NCI-H1694 (cell line): ENCODE data around the gene FBXO41.
"Not testable (repeated sequence)": the region's sequence is repeated elsewhere in the genome, so short reads cannot be mapped to it uniquely, and the experiment has no call there.

Experiments
- DNase-seq: peaks from one replicate; lab custom pipeline; 2025; lab: John Stamatoyannopoulos, UW

The FBXO41 gene

GRCh38 chr2:73286134-73286655 lies 1.9 kb upstream of the FBXO41 start:
- no peak for DNase-seq

DNA sequence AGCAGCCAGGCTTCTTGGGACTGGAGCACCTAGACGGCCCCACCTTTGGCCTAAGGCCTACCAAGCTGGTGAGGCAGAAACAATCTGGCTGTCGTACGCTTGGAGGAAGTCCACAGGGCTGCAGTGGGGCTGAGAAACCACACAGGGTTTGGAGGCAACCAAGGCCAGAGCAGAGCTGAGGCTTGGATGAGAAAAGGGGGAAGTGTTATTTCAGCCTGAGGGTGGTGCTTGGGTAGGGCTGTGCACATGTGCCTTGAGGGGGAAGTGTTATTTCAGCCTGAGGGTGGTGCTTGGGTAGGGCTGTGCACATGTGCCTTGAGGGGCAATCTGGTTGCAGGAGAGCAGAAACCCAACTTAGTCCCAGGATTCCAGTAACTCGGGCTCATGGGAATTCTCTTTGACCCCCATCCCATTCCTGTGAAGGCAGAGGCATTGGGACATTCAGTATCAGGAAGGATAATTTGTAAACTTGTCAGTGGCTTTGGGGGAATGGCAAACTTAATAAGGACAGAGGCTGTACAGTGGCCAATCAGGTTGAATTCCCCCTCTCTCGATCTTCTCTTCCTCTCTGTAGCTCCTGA lies 971 bp upstream of the FBXO41 start:
- DNase-seq: no peak

GRCh38 chr2:73283545-73284295 lies 558 bp downstream of the FBXO41 start:
- DNase-seq: no peak

- no peak for DNase-seq
Observed at GRCh38 chr2:73282924-73283544, 1.2 kb downstream of the FBXO41 start.

DNA sequence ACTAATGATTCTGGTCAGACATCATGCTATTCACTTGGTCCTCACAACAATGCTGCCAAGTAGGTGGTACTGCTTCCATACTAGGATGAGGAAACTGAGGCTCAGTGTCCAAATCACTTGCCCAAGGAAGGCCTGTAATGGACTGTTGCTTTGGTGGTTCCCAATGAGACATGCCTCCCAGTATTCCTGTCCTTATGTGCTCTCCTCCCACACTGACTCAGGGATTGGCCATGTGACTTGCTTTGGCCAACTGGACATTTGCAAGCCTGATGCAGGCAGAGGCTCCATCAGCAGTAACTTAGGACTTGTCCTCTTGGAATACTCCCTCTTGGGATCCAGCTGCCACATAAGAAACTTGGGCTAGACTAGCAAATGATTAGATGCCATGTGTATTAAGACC lies 3.0 kb downstream of the FBXO41 start:
- no peak for DNase-seq

DNA sequence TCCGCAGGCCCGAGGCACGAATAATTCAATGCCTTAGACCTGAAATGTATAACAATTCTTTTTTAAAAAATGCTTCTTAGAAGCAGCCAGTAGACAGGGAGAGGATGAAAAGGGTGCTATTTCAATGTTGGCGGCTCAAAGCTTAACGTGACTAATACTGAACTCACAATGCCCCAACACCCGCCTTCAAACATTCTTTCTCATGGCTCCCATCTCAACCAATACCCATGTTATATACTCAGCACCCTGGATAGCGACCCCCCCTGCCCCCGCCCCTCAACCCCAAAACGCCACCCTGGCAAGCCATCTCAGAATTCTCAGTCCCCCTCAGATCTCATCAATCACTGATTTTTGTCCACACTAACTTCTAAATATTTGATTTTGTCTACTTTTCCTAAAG lies 4.4 kb downstream of the FBXO41 start:
- DNase-seq: no peak

DNA sequence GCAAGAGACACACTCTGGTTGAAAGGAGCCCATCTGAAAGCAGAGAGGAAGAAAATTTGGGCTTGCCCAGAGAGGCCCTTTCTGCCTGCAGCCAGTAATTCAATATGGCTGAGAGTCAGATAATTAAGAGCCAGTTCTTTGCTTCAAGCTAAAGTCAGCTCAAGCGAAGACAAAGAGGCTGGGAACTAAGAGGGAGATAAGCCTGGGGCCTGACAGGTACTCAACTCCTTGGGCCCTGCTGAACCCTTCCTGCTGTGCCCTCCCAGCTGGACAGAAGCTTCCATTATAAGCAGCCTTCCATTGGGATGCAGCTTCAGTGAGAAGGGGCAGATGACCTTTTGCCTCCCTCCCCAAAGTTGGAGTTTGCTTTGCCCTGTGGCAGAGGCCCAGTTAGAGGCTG lies 12.0 kb downstream of the FBXO41 start:
- DNase-seq: no peak

DNA sequence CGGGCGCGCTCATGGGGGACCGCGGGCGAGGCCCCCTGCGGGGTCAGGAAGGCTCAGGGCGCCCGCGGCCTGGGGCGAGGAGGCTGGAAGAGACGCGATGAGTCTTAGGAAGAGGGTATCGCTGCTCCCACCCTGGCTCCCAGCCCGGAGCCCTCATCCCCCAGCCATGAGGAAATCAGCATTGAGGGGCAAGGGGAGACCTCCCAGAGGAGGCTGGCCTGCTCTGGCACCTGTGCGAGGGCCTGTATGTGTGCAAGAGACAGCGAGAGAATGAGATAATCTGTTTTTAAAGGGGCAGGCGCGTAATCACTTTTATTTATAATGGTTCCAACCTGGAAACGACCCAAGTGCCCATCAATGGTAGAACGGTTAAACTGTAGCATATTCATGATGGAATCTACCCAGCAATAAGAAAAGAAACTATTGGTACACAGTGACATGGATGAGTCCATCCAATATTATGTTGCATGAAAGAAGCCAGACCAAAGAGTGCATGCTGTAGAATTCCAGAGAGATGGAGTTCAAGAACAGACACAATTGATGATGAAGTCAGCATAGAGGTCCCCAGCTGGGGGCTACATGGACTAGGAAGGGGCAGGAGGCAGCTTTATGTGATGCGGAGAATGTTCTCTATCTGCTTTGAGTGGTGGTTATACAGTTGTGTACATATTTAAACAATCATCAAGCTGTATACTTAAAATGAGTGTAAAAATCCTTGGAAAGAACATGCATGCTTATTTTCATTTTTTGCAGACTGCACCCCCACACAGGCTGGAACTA lies 14.4 kb downstream of the FBXO41 start:
- DNase-seq: no peak

DNA sequence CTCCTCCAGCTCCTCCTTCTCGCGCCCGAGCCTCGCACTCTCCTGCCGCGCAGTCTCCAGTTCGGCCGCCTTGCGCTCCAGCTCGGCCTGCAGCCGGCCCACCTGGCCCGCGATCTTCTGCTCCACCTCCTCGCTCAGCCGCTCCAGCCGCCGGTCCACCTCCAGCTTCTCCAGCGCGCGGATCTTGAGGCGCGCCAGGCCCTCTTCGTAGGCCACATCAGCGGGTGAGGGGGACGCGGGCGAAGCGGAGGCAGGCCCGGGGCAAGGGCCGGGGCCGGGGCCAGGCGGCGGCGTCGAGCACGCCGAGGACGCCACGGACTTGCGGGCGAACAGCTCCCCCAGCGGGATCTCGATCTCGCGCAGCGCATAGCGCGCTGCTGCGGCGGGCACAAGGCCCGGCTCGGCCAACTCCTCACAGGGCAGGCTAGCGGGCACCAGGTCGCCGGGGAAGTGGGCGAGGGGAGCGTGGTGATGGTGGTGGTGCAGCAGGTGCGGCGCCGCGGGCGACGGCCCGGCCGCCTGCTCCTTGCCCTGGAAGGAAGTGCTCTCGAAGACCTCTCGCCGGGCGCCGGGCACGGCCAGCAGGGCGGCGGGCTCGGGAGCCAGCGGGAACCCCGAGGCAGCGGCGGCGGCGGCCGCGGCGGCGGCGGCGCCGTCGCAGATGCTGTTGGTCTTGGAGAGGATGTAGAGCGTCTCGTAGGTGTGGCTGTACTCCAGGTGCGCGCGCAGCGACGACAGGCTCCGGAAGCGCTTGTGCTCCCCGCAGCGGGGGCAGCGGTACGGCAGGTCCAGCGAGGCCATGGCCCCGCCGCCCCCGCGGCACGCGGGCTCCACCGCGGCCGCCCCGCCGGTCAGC lies 15.2 kb downstream of the FBXO41 start:
- no peak for DNase-seq

- DNase-seq: no peak
Observed at GRCh38 chr2:73268366-73268829, 15.9 kb downstream of the FBXO41 start.

GRCh38 chr2:73267008-73267407 lies 17.3 kb downstream of the FBXO41 start:
- no peak for DNase-seq

DNA sequence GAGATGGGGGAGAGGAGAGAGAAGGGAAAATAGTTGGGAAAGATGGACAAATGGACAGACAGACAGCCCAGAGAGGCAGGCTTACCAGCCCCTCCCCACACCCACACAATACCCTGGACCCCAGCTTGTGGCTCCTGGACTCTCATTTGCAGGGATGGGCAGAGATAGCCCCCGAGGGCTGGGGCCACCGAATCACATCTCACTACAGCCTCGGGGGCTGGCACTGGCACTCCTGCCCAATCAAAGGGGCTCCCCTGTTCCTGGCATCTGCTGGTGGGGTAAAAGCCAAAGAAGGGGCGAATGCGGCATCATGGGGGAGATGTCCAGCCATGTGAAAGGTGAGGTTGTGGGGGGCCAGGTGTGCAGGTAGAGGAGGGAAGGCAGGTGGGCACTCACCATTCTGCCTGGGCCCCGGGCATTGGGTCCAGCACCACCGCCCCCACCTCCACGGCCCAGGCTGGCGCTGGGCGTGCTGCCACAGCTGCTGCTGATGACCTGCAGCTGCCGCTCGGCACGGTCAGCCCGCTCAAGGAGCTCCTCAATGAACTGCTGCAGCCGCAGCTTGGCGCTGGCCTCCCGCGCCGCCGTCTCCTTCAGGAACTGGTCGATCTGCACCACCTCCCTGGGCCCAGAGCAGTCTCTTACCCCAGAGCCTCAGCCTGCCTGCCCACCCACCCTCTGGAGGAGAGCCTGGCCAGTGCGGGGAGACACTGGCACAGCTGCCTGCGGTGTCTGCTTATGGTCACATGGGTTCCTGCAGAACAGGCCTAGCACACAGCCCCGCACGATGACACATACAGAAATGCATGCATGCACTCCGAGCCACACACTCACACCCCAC lies 18.0 kb downstream of the FBXO41 start:
- no peak for DNase-seq

GRCh38 chr2:73265298-73266060 lies 18.8 kb downstream of the FBXO41 start:
- DNase-seq: no peak

GRCh38 chr2:73264783-73265182 lies 19.5 kb downstream of the FBXO41 start:
- DNase-seq: no peak

DNA sequence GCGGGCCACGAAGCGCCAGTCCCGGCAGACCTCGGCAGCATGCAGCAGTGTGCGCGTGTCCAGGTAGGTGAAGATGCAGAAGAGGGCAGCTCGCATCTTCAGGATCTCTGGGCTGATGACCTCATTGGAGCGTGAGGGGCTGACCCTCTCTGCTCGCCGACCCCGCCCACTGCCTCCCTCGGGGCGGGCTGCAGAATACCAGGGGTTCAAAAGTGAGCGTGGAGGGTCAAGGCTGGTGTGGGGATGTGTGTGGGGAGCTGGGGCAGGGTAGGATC lies 20.0 kb downstream of the FBXO41 start:
- DNase-seq: no peak

DNA sequence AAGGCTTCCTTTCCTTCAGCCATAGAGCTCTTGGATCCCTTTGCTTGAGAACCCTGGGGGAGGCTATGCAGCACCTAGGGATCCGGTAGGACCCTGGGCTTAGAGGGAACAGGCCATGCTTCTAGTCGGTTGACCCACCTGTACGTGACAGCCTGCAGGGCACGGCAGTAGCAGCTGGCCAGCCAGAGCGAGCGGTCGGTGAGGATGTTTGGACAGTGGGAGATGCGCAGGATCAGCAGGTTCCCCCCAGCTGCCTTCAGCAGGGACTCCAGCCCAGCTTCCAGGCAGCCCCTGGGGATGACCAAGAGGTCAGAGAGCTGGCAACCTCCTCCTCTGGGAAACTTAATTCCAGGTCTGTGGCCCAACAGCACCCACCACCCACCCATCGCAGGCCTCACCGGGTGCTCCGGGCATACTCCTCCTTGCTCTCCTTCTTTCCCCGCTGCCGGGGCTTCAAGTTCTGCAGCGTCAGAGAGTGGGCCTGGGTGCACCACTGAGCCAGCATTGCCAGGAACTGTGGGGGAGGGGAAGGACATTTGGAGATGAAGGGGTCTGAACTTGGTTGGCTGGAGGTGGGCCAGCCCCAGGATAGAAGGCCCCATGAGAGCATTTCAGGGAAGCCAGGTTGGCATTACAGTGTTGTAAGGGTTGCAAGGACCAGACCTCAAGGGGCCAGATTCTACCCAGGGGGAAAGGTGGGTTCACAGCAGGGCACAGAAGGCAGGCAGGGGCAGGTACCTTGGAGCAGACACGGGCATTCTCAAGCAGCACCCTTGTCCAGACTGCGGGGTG lies 20.5 kb downstream of the FBXO41 start:
- no peak for DNase-seq

GRCh38 chr2:73262691-73263429 lies 21.4 kb downstream of the FBXO41 start:
- not testable (repeated sequence) for DNase-seq

DNA sequence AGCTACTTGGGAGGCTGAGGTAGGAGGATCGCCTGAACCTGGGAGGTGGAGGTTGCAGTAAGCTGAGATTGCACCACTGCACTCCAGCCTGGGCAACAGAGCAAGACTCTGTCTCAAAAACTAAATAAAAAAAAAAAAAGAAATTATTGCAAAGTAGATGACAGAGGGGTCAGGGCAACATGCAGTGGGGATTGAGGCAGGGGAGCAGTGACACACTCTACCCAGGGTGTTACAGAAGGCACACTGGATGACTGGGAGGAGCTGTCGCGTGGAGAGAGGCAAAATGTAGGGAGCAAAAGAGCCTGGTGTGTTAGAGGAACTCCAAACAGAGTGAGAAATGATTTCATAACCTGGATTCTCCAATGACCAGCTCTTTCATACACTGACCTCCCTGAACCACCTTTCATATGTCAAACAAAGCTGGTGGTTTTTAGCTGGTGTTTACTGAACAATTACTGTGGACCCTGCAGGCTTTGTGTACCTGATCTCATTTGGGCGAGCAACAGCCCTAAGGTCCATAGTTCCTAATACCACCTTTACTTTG lies 22.1 kb downstream of the FBXO41 start:
- DNase-seq: no peak
